ENCODE measurements around the gene PIK3R1. TPM values are rescaled to one million over a fixed set of nuclear protein-coding genes. Genes with fewer than 3 reads are reported as not detected.
A peak's percentile ranks its signal among the peaks of the same experiment; 100 is the strongest.

Gene PIK3R1
- total RNA-seq, 6 donors from 2014 or later, result 52.3 to 112 (median 92.5) TPM

- Histone ChIP-seq H3K27ac (peak overlapping the region; percentile 81 to 87 (median 86)), H3K4me3 (peak overlapping the region in 3 of 4 donors; percentile 49 to 57 (median 50)), H3K27me3 (no peaks in the 10 kb centered on the region), H3K9me3 (no peaks in the 10 kb centered on the region), H3K4me1 (peaks cover 46 to 51% (median 49%) of the 10 kb centered on the region in 4 donors), H3K36me3 (peaks cover 13 to 27% (median 14%) of the 10 kb centered on the region in 4 donors)
- WGBS, 2 donors, result 39 to 45% methylated on average over 8 of the region's 8 CpGs
- TF ChIP-seq CTCF (IDR thresholded peaks at IDR 0.05), result no peak
- no peak for TF ChIP-seq POLR2A (IDR thresholded peaks at IDR 0.05)
- no peak for TF ChIP-seq EP300 (IDR thresholded peaks at IDR 0.05)
- no peak for TF ChIP-seq POLR2AphosphoS5 (IDR thresholded peaks at IDR 0.05)
- DNase-seq, result no peak
- ATAC-seq (ENCODE audit: low FRiP score in 2 of 2), result no peak
Observed at GRCh38 chr5:68287631-68287975, 72.0 kb downstream of the PIK3R1 start.

GRCh38 chr5:68287976-68288706 is 72.6 kb downstream of the PIK3R1 start:
- ATAC-seq (ENCODE audit: low FRiP score in 2 of 2) (peak; percentile 80 to 87), DNase-seq (peak; percentile 77 to 92)
- 1% methylated on average over 19 to 28 of the region's 45 CpGs for WGBS, 2 donors
- TF ChIP-seq POLR2AphosphoS5 (IDR thresholded peaks at IDR 0.05) (no peak), POLR2A (IDR thresholded peaks at IDR 0.05) (peak in 1 of 4 donors; percentile 47)
- peaks cover 46 to 51% (median 48%) of the 10 kb centered on the region in 4 donors for H3K4me1 ChIP-seq
- H3K36me3 ChIP-seq, result peaks cover 10 to 27% (median 12%) of the 10 kb centered on the region in 4 donors
- peak overlapping the region; percentile 81 to 87 (median 86) for H3K27ac ChIP-seq
- H3K4me3 ChIP-seq, result peak overlapping the region; percentile 49 to 57 (median 50)
- H3K27me3 ChIP-seq, result no peaks in the 10 kb centered on the region
- H3K9me3 ChIP-seq, result no peaks in the 10 kb centered on the region

GRCh38 chr5:68288707-68289134 is 73.2 kb downstream of the PIK3R1 start:
- DNase-seq (no peak), ATAC-seq (ENCODE audit: low FRiP score in 2 of 2) (peak; percentile 21 to 37)
- Histone ChIP-seq H3K9me3 (no peaks in the 10 kb centered on the region), H3K27ac (peak overlapping the region; percentile 81 to 87 (median 86)), H3K4me3 (peak overlapping the region; percentile 49 to 57 (median 50)), H3K4me1 (peaks cover 46 to 50% (median 47%) of the 10 kb centered on the region in 4 donors), H3K27me3 (no peaks in the 10 kb centered on the region), H3K36me3 (peaks cover 9 to 30% (median 15%) of the 10 kb centered on the region in 4 donors)
- no peak for TF ChIP-seq EP300 (IDR thresholded peaks at IDR 0.05)
- no peak for TF ChIP-seq POLR2A (IDR thresholded peaks at IDR 0.05)
- no peak for TF ChIP-seq CTCF (IDR thresholded peaks at IDR 0.05)
- no peak for TF ChIP-seq POLR2AphosphoS5 (IDR thresholded peaks at IDR 0.05)
- 19 to 22% methylated on average over 10 of the region's 10 CpGs for WGBS, 2 donors

- peak overlapping the region in 2 of 4 donors; percentile 87 for H3K27ac ChIP-seq
- WGBS, 2 donors, result 53 to 65% methylated on average over 4 of the region's 4 CpGs
Observed at GRCh38 chr5:68289498-68289897, 73.9 kb downstream of the PIK3R1 start.

GRCh38 chr5:68290260-68290674 is 74.7 kb downstream of the PIK3R1 start:
- Histone ChIP-seq H3K27ac (no peak overlapping the region), H3K9me3 (no peaks in the 10 kb centered on the region), H3K4me1 (peaks cover 38 to 43% (median 39%) of the 10 kb centered on the region in 4 donors), H3K27me3 (no peaks in the 10 kb centered on the region), H3K4me3 (no peak overlapping the region), H3K36me3 (peaks cover 19 to 30% (median 21%) of the 10 kb centered on the region in 4 donors)
- DNase-seq (no peak), ATAC-seq (ENCODE audit: low FRiP score in 2 of 2) (no peak)
- TF ChIP-seq EP300 (IDR thresholded peaks at IDR 0.05) (no peak), POLR2A (IDR thresholded peaks at IDR 0.05) (no peak), CTCF (IDR thresholded peaks at IDR 0.05) (no peak), POLR2AphosphoS5 (IDR thresholded peaks at IDR 0.05) (no peak)
- WGBS, 2 donors, result 64 to 68% methylated on average over 4 of the region's 4 CpGs

More at GRCh38 chr5:68289498-68289897, 73.9 kb downstream of the PIK3R1 start:
- Histone ChIP-seq H3K4me3 (no peak overlapping the region), H3K9me3 (no peaks in the 10 kb centered on the region), H3K27me3 (no peaks in the 10 kb centered on the region), H3K4me1 (peaks cover 43 to 47% (median 46%) of the 10 kb centered on the region in 4 donors), H3K36me3 (peaks cover 13 to 30% (median 16%) of the 10 kb centered on the region in 4 donors)
- DNase-seq, result no peak
- TF ChIP-seq EP300 (IDR thresholded peaks at IDR 0.05), result no peak
- ATAC-seq (ENCODE audit: low FRiP score in 2 of 2), result no peak
